NB4 (cell line): ENCODE measurements around the gene UTF1.

ENCODE experiments used
- MAX ChIP-seq: IDR thresholded peaks from 2 replicates; pipeline ENCODE4 v1.6.1; 2011; ENCODE audit warnings: low read depth, low read length
- MYC ChIP-seq: IDR thresholded peaks from 2 replicates; pipeline ENCODE4 v1.6.1; 2011; ENCODE audit warnings: low read depth, low read length
- POLR2A ChIP-seq: IDR thresholded peaks from 2 replicates; pipeline ENCODE4 v1.6.1; 2011; ENCODE audit warnings: mild to moderate bottlenecking; ENCODE audit not compliant: insufficient read length; ENCODE audit errors: extremely low read depth
- TF ChIP-seq, protein P1 (sequence below): IDR thresholded peaks from one replicate; pipeline ENCODE4 v1.5.1; 2012; ENCODE audit warnings: low read depth, low read length

DNA sequence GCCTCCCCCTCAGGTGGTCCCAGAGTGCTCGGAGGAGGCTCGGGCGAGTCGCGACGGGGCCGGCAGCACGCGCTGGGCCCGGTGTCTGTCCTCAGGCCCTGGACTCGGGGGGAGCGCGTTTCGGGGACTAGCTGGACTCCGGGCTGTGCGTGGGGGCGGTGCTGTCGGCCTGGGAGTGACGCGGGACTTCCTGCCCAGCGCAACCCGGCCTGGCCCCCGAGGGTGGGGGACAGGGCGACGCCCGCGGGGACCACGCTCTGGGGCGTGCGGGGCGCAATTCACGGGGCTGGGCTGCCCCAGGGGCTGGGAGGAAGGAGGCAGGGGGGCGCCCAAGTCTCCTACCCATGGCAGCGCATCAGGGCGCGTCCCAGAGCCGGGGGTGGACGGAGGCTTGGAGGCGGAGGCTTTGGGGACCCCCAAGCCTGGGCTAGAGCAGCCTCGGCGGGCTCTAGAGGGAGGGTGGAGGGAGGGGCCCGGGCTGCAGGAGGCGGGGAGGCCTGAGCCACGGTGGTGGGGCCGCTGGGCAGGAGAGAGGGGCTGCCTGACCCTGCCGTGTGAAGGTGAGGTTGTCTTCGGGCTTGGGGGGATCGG is 5.3 kb downstream of the UTF1 start:
- TF ChIP-seq, protein P1, sequence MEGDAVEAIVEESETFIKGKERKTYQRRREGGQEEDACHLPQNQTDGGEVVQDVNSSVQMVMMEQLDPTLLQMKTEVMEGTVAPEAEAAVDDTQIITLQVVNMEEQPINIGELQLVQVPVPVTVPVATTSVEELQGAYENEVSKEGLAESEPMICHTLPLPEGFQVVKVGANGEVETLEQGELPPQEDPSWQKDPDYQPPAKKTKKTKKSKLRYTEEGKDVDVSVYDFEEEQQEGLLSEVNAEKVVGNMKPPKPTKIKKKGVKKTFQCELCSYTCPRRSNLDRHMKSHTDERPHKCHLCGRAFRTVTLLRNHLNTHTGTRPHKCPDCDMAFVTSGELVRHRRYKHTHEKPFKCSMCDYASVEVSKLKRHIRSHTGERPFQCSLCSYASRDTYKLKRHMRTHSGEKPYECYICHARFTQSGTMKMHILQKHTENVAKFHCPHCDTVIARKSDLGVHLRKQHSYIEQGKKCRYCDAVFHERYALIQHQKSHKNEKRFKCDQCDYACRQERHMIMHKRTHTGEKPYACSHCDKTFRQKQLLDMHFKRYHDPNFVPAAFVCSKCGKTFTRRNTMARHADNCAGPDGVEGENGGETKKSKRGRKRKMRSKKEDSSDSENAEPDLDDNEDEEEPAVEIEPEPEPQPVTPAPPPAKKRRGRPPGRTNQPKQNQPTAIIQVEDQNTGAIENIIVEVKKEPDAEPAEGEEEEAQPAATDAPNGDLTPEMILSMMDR = no peak
- peak; percentile 62 for TF ChIP-seq POLR2A
- peak; percentile 71 for TF ChIP-seq MYC
- TF ChIP-seq MAX = peak; percentile 54; the same call in 1 of the 2 replicates
